Heart left ventricle (tissue), 13 donors: ENCODE results near the gene PCSK1.

ENCODE experiments used
- POLR2A ChIP-seq, 2 donors: fragments of 450-650 bp; IDR thresholded peaks; one replicate each; pipeline ENCODE4 v1.6.1; 2017; ENCODE audit warnings: antibody characterized with exemption in 2 of 2, mild to moderate bottlenecking in 2 of 2, moderate library complexity in 2 of 2
- TF ChIP-seq, protein P1 (sequence below), 12 donors: fragments of 200-600 bp; sonication (generic) in 4 of 12; IDR thresholded peaks; one replicate each; pipeline versions ENCODE4 v1.5.0 to v1.8.0; 2018 to 2022; ENCODE audit warnings: antibody characterized with exemption in 12 of 12, mild to moderate bottlenecking in 5 of 12
- donor health status: ischemic (EF 13 %, LVEDD 7.1; RV severe dilation, severe dysfunction).
- donor health status: DM: no; HTN: yes; CAD: no.
- donor health status: DM: no; HTN: no; CAD: no.
- donor health status: ischemic (EF 25% LVEDD 6.9; RV normal size, moderate dysfunction).
- donor health status: ischemic (EF 25% LVEDD 5.7; RV mildly dilated, moderate dysfunction).
- donor health status: ischemic (EF 35%, LVEDD 5.7; RV mildly dilated, moderate dysfunction).
- donor health status: nonischemic (EF 11% LVEDD 7.7; RV severe dilation, severe dysfunction).
- donor health status: DM: yes; HTN: yes; CAD: no.
- donor health status: PGD.
- donor health status: ischemic (EF 29% LVEDD 5.4; RV normal size, mild dysfunction).
- donor health status: nonischemic (EF 23%, LVEDD 6.1; RV moderate dilation, normal function).

GRCh38 chr5:96432216-96433065, 607 bp downstream of the PCSK1 start:
- no peak for TF ChIP-seq POLR2A (IDR thresholded peaks at IDR 0.05)
- TF ChIP-seq, protein P1, sequence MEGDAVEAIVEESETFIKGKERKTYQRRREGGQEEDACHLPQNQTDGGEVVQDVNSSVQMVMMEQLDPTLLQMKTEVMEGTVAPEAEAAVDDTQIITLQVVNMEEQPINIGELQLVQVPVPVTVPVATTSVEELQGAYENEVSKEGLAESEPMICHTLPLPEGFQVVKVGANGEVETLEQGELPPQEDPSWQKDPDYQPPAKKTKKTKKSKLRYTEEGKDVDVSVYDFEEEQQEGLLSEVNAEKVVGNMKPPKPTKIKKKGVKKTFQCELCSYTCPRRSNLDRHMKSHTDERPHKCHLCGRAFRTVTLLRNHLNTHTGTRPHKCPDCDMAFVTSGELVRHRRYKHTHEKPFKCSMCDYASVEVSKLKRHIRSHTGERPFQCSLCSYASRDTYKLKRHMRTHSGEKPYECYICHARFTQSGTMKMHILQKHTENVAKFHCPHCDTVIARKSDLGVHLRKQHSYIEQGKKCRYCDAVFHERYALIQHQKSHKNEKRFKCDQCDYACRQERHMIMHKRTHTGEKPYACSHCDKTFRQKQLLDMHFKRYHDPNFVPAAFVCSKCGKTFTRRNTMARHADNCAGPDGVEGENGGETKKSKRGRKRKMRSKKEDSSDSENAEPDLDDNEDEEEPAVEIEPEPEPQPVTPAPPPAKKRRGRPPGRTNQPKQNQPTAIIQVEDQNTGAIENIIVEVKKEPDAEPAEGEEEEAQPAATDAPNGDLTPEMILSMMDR (IDR thresholded peaks at IDR 0.05) = no peak
